Activated CD4-positive, alpha-beta T cell treated with anti-CD3 and anti-CD28 coated beads for 1 hour (primary cell): ENCODE results near the gene AGRP.

Experiments
- DNase-seq: peaks from one replicate; pipeline ENCODE4 v3.0.0-alpha.2; 2020

The AGRP gene

GRCh38 chr16:67445126-67445426, 38.3 kb downstream of the AGRP start:
- DNase-seq: no peak

DNA sequence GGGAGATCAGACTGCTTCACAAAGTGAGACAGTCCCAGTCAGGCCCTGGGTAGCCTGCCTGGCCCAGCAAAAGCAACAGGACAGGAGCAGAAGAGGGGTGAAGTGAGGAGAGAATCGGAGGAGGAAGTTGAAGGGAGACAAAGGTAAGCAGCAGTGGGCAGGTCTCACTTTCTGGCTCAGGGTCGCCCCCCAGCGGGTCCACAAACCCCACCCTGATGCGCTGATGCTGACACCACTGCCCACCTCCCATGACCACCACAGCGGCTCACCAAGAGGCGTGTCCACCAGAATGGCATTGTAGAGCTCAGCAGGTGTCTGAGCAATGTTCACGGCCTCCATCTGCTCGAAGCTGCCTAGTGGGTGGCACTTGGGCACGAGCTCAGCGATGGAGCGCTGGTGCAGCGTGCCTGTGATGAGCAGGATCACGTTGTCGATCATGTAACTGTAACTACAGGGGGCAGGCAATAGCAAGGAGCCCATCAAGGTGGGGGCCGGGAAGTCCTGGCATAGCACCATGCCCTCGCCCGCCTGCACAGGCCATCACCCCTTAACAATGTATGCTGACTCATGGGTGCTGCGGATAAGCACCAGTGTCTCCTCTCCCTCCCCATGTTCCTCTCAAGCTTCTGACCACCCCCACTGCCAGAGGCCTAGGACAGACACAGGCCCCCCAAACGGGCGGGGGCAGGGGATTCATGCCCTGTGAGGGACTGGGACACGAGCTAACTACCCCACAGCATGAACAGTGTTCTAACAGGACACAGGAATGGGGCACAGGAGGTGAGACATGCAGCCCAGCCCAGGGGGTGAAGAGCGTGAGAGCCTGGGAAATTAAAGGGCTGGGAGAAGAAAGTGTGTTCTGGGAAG, 38.9 kb downstream of the AGRP start:
- DNase-seq: no peak

GRCh38 chr16:67443265-67443664, 40.1 kb downstream of the AGRP start:
- DNase-seq: no peak

- no peak for DNase-seq
Observed at GRCh38 chr16:67442581-67443255, 40.6 kb downstream of the AGRP start.

DNA sequence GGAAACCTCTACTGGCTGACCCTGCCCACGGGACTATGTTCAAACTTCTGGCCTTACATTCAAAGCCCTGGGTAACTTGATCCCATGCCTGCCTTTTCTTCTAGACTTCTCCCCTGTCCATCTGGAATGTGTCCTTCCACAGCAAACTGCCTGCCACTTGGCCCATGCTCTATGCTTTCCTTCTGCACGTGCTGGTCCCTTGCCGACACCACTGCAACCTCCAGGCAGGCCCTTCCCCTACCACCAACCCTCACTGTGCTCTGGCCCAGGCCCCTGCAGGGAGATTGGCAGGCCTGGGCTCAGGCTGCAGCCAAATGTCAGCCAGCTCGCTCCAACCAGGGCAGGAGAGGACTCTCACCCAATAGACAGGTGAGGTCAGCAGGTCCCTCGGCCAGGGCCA, 41.4 kb downstream of the AGRP start:
- no peak for DNase-seq

GRCh38 chr16:67441271-67441753, 42.0 kb downstream of the AGRP start:
- no peak for DNase-seq

DNA sequence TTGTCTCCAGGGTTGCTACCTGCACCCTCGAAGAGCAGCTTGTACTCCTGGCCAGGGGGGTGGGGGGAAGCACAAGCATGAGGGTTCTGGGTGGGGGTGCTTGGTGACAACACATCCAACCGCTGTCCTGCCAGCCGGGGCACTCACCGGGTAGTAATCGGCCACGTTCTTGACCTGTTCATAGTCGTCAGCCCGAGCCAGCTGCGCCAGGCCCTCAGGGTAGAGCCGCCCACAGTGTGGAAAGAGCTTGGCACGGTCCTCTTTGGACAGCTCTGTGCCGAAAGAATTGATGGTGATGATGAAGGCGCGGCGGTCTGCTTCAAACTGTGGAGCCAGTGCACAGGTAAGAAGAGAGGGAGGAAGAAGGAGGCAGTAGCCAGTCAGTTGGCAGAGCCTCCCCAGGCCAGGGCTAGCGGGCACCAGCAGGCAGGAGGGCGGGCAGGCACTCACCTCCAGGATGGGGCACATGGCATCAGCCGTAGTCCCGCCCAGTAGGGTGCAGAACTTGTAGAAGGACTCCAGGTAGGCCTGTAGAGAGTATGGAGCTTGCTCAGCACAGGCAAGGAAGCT, 44.4 kb downstream of the AGRP start:
- no peak for DNase-seq

DNA sequence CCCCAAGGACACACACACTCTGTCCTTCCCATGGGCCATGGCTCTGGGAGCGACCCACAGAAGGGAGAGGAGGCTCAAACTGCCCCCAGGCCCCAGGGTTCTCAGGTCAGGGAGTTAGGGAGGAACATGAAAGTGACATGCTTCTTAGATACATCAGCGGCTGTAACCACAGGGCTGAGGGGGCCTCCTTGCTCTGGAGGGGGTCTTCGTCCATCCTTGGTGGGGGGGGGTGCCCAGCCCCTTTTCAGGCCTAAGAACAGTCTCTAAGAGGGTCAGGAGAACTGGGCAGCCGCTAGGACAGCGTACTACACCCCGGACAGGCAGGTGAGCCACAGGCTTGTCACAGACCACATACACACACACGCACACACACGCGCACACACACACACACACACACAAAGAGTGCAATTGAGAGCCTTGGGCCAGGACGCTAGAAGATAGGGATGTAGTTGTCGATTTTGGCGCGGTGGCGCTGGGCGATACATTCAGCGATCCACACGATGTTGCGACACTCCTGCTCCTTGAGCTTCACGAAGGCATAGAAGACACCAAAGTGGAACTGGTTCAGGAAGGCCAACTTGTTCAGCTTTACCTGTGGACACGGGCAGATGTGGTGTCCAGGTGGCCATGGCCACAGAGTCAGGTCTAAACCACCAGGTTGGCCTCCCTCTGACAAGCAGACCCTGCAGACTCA, 45.1 kb downstream of the AGRP start:
- DNase-seq: no peak

DNA sequence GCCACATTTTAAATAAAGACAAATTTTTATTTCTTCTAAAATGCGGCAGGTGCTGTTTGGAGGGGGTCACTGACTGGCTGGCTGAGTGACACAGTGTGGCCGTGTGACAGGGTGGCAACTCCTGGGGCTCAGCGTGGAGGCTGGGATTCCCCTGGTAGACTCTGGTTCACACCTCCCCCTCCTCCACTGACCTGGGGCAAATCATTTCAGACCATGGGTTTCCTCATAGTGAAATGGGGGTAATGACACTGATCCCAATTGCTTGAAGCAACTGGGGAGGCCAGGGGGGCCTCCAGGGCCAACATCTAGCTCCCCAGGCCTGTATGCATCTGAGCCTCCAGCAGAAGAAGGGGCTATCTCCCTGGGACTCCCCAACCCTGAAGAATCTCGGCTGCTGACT, 45.8 kb downstream of the AGRP start:
- DNase-seq: no peak

- no peak for DNase-seq
Observed at GRCh38 chr16:67436640-67437193, 46.6 kb downstream of the AGRP start.

GRCh38 chr16:67435758-67436164, 47.6 kb downstream of the AGRP start:
- no peak for DNase-seq

DNA sequence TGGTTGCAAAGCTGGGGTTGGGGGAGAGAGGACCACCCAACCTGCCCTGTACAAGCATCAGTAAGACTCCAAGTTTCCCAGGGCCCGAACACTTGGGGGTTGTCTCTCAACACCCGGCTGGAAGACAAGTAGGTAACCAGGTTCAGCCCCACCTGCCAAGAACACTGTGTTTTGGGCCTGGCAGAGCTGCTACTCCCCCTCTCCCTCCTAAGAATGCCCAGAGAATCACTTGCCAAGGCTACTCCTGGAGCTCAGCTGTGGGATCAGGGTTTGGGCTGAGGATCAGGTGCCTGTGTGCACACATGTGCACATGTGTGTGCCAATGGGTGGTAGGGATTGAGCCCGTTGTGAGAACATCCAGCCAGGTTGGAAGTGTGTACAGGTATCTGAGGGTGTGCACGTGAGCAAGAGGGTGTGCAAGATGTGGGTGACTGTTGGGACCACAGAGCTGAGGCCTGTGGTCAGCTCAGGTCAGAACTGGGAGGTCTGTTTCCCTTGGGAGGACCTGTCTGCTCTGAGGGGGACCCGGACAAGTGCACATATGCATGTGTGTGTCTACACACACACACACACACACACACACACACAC, 50.1 kb downstream of the AGRP start:
- no peak for DNase-seq
